IgD-negative memory B cell (primary cell): ENCODE results near the gene TAGLN. TPM values are rescaled to one million over a fixed set of nuclear protein-coding genes. Genes with fewer than 3 reads are reported as not detected.

Source experiments
- H3K27ac Mint-ChIP-seq, 3 donors: one replicate each; pipeline ENCODE4 v1.8.0; 2020 to 2022; ENCODE audit warnings: mild to moderate bottlenecking in 3 of 3, mixed read lengths in 3 of 3, moderate library complexity in 1 of 3
- H3K27me3 Mint-ChIP-seq: one replicate; pipeline ENCODE4 v1.8.0; 2021; ENCODE audit warnings: mixed read lengths
- H3K36me3 Mint-ChIP-seq: one replicate; pipeline ENCODE4 v1.8.0; 2020; ENCODE audit warnings: mild to moderate bottlenecking, mixed read lengths
- H3K4me1 Mint-ChIP-seq, 3 donors: one replicate each; pipeline ENCODE4 v1.8.0; 2020 to 2022; ENCODE audit warnings: mixed read lengths in 3 of 3, mild to moderate bottlenecking in 1 of 3
- H3K4me3 Mint-ChIP-seq, 4 donors: one replicate each; pipeline ENCODE4 v1.8.0; 2020 to 2022; ENCODE audit warnings: mild to moderate bottlenecking in 4 of 4, mixed read lengths in 4 of 4, moderate library complexity in 3 of 4
- H3K9me3 Mint-ChIP-seq, 3 donors: one replicate each; pipeline ENCODE4 v1.8.0; 2020 to 2021; ENCODE audit warnings: mixed read lengths in 3 of 3, mild to moderate bottlenecking in 1 of 3
- polyA plus RNA-seq: library from polyadenylated mRNA; unstranded; fragments of 300-500 nt; fragmentation: Illumina TruSeq; gene quantifications from one replicate; pipeline ENCODE4 v1.2.3, GENCODE V29; 2021

TAGLN gene
- polyA plus RNA-seq, 1 donor from 2014 or later = 1.6 TPM

GRCh38 chr11:117210620-117211019 lies 11.4 kb downstream of the TAGLN start:
- peak overlapping the region in 1 of 3 donors; percentile 47 for H3K27ac Mint-ChIP-seq
- no peak overlapping the region for H3K4me3 Mint-ChIP-seq
- H3K27me3 Mint-ChIP-seq = no peaks in the 10 kb centered on the region
- H3K4me1 Mint-ChIP-seq = peaks cover 0 to 4% (median 0%) of the 10 kb centered on the region in 3 donors
- H3K36me3 Mint-ChIP-seq = peaks cover 4% of the 10 kb centered on the region
- H3K9me3 Mint-ChIP-seq = no peaks in the 10 kb centered on the region

- Mint-ChIP-seq H3K27me3 (no peaks in the 10 kb centered on the region), H3K36me3 (peaks cover 4% of the 10 kb centered on the region), H3K4me1 (peaks cover 0 to 4% (median 0%) of the 10 kb centered on the region in 3 donors), H3K4me3 (no peak overlapping the region), H3K9me3 (no peaks in the 10 kb centered on the region), H3K27ac (peak overlapping the region in 2 of 3 donors; percentile 73 to 76)
Observed at GRCh38 chr11:117212697-117213355, 13.7 kb downstream of the TAGLN start.

- H3K36me3 Mint-ChIP-seq = peaks cover 4% of the 10 kb centered on the region
- H3K27me3 Mint-ChIP-seq = no peaks in the 10 kb centered on the region
- peak overlapping the region in 1 of 3 donors; percentile 41 for H3K27ac Mint-ChIP-seq
- no peaks in the 10 kb centered on the region for H3K9me3 Mint-ChIP-seq
- H3K4me1 Mint-ChIP-seq = peaks cover 0 to 6% (median 0%) of the 10 kb centered on the region in 3 donors
- H3K4me3 Mint-ChIP-seq = peak overlapping the region in 1 of 4 donors; percentile 41
Observed at GRCh38 chr11:117214404-117215110, 15.4 kb downstream of the TAGLN start.

- H3K4me1 Mint-ChIP-seq = peaks cover 0 to 6% (median 0%) of the 10 kb centered on the region in 3 donors
- peaks cover 4% of the 10 kb centered on the region for H3K36me3 Mint-ChIP-seq
- H3K27ac Mint-ChIP-seq = no peak overlapping the region
- no peaks in the 10 kb centered on the region for H3K27me3 Mint-ChIP-seq
- H3K9me3 Mint-ChIP-seq = no peaks in the 10 kb centered on the region
- H3K4me3 Mint-ChIP-seq = no peak overlapping the region
Observed at GRCh38 chr11:117217141-117218084, 18.2 kb downstream of the TAGLN start.

GRCh38 chr11:117218133-117218915 lies 19.2 kb downstream of the TAGLN start:
- Mint-ChIP-seq H3K36me3 (no peaks in the 10 kb centered on the region), H3K4me1 (peaks cover 0 to 5% (median 0%) of the 10 kb centered on the region in 3 donors), H3K27me3 (no peaks in the 10 kb centered on the region), H3K9me3 (no peaks in the 10 kb centered on the region), H3K4me3 (peak overlapping the region in 1 of 4 donors; percentile 44), H3K27ac (peak overlapping the region in 1 of 3 donors; percentile 62)

- Mint-ChIP-seq H3K4me3 (no peak overlapping the region), H3K36me3 (no peaks in the 10 kb centered on the region), H3K27me3 (no peaks in the 10 kb centered on the region), H3K9me3 (no peaks in the 10 kb centered on the region), H3K4me1 (peaks cover 0 to 4% (median 0%) of the 10 kb centered on the region in 3 donors), H3K27ac (peak overlapping the region in 1 of 3 donors; percentile 62)
Observed at GRCh38 chr11:117219001-117219400, 19.8 kb downstream of the TAGLN start.

GRCh38 chr11:117219455-117219854 lies 20.3 kb downstream of the TAGLN start:
- Mint-ChIP-seq H3K27ac (peak overlapping the region in 2 of 3 donors; percentile 62 to 78), H3K27me3 (no peaks in the 10 kb centered on the region), H3K36me3 (no peaks in the 10 kb centered on the region), H3K9me3 (no peaks in the 10 kb centered on the region), H3K4me1 (peaks cover 0 to 4% (median 0%) of the 10 kb centered on the region in 3 donors), H3K4me3 (no peak overlapping the region)

GRCh38 chr11:117219995-117220394 lies 20.8 kb downstream of the TAGLN start:
- H3K27me3 Mint-ChIP-seq = no peaks in the 10 kb centered on the region
- no peak overlapping the region for H3K4me3 Mint-ChIP-seq
- peaks cover 0 to 4% (median 0%) of the 10 kb centered on the region in 3 donors for H3K4me1 Mint-ChIP-seq
- H3K36me3 Mint-ChIP-seq = no peaks in the 10 kb centered on the region
- no peaks in the 10 kb centered on the region for H3K9me3 Mint-ChIP-seq
- peak overlapping the region in 1 of 3 donors; percentile 62 for H3K27ac Mint-ChIP-seq

- H3K27ac Mint-ChIP-seq = no peak overlapping the region
Observed at GRCh38 chr11:117220568-117220967, 21.4 kb downstream of the TAGLN start.

GRCh38 chr11:117220999-117221774 lies 22.0 kb downstream of the TAGLN start:
- Mint-ChIP-seq H3K27me3 (no peaks in the 10 kb centered on the region), H3K4me3 (peak overlapping the region in 2 of 4 donors; percentile 41 to 47)

More at GRCh38 chr11:117220568-117220967, 21.4 kb downstream of the TAGLN start:
- no peaks in the 10 kb centered on the region for H3K27me3 Mint-ChIP-seq
- no peaks in the 10 kb centered on the region for H3K36me3 Mint-ChIP-seq
- H3K4me3 Mint-ChIP-seq = no peak overlapping the region
- H3K9me3 Mint-ChIP-seq = no peaks in the 10 kb centered on the region
- peaks cover 0 to 4% (median 0%) of the 10 kb centered on the region in 3 donors for H3K4me1 Mint-ChIP-seq

GRCh38 chr11:117221775-117222517 lies 22.8 kb downstream of the TAGLN start:
- Mint-ChIP-seq H3K27ac (no peak overlapping the region), H3K4me1 (peaks cover 5 to 9% (median 5%) of the 10 kb centered on the region in 3 donors), H3K27me3 (no peaks in the 10 kb centered on the region), H3K4me3 (peak overlapping the region in 1 of 4 donors; percentile 47), H3K9me3 (no peaks in the 10 kb centered on the region), H3K36me3 (peaks cover 3% of the 10 kb centered on the region)

More at GRCh38 chr11:117220999-117221774, 22.0 kb downstream of the TAGLN start:
- no peaks in the 10 kb centered on the region for H3K9me3 Mint-ChIP-seq
- no peaks in the 10 kb centered on the region for H3K36me3 Mint-ChIP-seq
- no peak overlapping the region for H3K27ac Mint-ChIP-seq
- H3K4me1 Mint-ChIP-seq = peaks cover 0 to 4% (median 0%) of the 10 kb centered on the region in 3 donors

GRCh38 chr11:117222991-117223740 lies 24.0 kb downstream of the TAGLN start:
- H3K27ac Mint-ChIP-seq = no peak overlapping the region
- H3K9me3 Mint-ChIP-seq = no peaks in the 10 kb centered on the region
- H3K4me3 Mint-ChIP-seq = no peak overlapping the region
- H3K27me3 Mint-ChIP-seq = no peaks in the 10 kb centered on the region
- H3K4me1 Mint-ChIP-seq = peaks cover 5 to 9% (median 5%) of the 10 kb centered on the region in 3 donors
- H3K36me3 Mint-ChIP-seq = peaks cover 3% of the 10 kb centered on the region
